Measurements from ENCODE around the gene ADGRF3.

DNA sequence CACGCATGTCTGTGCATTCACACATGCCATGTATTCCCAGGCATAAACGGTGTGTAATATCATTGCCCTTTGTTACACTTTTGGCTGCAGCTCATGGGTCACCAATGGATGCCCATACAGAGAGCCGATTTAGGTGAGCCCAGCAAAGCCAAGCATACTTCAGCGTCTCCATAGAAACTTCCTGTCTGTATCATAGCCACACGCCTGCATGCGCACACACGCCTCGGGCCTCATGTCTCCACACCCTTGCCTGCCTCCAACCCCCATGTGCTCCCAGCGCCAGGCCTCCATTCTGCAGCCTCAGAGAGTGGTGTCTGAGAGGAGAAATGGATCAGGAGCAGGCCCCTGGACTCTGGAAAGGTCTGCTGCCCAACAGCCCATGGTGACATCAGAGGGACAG, 34.1 kb downstream of the ADGRF3 start:
- TF ChIP-seq, protein P1, sequence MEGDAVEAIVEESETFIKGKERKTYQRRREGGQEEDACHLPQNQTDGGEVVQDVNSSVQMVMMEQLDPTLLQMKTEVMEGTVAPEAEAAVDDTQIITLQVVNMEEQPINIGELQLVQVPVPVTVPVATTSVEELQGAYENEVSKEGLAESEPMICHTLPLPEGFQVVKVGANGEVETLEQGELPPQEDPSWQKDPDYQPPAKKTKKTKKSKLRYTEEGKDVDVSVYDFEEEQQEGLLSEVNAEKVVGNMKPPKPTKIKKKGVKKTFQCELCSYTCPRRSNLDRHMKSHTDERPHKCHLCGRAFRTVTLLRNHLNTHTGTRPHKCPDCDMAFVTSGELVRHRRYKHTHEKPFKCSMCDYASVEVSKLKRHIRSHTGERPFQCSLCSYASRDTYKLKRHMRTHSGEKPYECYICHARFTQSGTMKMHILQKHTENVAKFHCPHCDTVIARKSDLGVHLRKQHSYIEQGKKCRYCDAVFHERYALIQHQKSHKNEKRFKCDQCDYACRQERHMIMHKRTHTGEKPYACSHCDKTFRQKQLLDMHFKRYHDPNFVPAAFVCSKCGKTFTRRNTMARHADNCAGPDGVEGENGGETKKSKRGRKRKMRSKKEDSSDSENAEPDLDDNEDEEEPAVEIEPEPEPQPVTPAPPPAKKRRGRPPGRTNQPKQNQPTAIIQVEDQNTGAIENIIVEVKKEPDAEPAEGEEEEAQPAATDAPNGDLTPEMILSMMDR (IDR thresholded peaks at IDR 0.05): no peak
- TF ChIP-seq POLR2AphosphoS5 (IDR thresholded peaks at IDR 0.05): no peak
- no peak for TF ChIP-seq POLR2A (IDR thresholded peaks at IDR 0.05)
